Measurements from ENCODE around the gene EHBP1.

EHBP1 gene

DNA sequence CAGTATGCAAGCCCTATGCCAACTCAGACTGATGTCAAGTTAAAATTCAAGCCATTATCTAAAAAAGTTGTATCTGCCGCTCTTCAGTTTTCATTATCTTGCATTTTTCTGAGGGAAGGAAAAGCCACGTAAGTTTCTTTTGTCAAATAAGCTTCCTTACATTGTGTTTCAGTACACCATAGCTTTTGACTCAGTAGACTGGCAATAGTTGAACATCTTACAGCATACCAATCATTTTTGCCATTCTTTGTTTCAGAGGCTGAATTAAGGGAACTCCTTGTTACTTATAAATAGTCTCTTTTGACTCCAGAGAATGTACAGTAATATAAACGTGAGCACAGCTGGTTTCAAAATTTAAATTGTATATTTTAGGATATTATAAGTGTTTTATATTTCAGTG, 120.6 kb downstream of the EHBP1 start:
- DNase-seq = no peak

GRCh38 chr2:62826953-62827675, 121.6 kb downstream of the EHBP1 start:
- no peak for DNase-seq

DNA sequence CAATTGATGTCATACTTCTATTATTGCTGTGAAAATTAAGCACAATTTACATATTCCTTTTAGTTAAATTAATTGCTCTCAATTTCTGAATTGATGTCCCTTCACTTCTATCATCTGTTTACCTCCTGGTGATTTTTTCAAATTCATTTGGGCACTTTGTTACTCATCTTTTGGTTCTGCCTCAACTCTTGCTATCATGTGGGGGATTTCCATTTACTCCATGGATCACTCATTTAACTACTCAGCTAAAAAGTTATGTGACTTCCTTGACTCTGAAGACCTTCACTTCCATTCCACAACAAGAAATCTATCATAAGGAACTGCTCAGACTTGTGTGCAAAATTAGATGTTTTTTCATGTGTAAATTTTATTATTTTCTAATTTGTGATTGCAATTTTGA, 126.2 kb downstream of the EHBP1 start:
- no peak for DNase-seq

DNA sequence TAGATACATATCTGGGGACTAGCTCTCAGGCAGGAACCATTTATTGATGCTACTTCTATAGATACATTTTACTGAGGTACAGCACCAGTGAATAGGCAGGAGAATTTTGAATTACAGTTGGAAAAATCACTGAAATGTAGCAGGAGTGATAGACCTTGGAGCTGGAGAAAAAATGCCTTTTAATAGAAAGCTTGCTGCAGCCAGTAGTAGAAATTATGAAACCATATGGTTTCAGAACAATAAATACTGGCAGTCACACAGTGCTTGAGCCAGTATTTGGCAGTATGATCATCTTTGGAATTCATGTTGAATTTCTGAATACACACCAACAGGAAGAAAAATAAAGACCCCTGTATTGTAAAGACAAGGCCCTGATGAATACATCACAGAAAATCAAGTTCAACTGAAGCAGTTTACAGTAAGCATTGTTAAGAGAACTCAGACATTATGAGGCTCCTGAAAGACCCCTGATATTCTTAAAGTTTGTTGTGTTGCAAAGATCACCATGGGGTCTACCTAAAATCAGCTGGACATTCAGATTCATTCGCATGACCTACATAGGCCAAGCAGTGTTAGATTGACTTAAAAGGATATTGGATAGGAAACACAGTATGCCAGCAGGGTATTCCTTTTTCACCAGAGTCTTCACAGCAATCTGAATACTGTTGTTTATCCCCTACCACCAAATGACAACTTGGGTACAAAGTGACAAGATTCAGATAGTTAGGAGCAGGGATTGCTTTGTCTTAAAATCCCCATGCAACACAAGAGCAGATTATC, 139.0 kb downstream of the EHBP1 start:
- no peak for DNase-seq

GRCh38 chr2:62845256-62845655, 139.7 kb downstream of the EHBP1 start:
- no peak for DNase-seq

- no peak for DNase-seq
These were observed 146.7 kb downstream of the EHBP1 start for GRCh38 chr2:62852254-62852653.

DNA sequence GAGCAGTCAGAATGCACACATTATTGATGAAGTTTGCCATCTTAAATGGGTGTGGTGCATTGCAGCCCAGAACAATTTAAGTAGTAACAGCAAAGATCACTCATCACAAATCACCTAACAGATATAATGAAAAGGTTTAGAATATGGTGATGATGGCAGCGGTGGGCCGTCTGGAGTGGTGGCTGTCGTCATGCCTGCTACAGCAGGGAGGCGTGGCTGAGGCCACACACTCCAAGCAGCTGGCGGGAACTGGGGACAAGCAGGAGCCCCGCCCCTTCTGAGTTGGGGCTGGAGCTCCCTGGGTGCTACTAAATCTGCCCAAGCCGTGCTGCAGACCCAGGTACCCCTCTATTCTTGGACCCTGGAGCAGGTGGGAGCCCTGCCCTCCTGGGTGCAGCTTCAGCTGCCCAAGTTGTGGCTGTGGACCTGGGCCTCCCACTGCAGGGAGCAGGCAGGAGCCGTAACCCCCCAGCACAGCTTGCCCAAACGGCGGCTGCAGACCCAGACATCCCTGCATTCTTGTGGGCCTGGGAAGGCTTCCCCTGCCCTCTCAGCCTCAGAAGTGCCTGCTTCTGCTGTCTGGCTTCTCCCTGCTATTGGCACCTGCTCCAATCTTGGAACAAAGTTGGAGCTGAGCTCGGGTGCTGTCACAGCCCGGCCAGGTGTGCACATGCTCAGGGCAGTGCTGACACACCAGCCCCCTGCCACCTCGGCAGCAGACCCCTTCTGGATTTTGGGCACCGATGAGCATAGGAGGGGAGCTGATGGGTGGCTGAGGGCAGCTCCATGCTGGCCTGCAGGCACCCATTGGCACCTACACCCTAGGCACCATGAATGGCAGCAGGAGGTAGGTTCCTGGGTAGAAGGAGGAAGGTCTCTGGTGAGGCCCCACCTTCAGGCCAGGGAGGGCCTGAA, 149.3 kb downstream of the EHBP1 start:
- DNase-seq = no peak

GRCh38 chr2:62856228-62857040, 150.9 kb downstream of the EHBP1 start:
- DNase-seq = no peak

- DNase-seq = no peak
These were observed 151.8 kb downstream of the EHBP1 start for GRCh38 chr2:62857139-62857931.

DNA sequence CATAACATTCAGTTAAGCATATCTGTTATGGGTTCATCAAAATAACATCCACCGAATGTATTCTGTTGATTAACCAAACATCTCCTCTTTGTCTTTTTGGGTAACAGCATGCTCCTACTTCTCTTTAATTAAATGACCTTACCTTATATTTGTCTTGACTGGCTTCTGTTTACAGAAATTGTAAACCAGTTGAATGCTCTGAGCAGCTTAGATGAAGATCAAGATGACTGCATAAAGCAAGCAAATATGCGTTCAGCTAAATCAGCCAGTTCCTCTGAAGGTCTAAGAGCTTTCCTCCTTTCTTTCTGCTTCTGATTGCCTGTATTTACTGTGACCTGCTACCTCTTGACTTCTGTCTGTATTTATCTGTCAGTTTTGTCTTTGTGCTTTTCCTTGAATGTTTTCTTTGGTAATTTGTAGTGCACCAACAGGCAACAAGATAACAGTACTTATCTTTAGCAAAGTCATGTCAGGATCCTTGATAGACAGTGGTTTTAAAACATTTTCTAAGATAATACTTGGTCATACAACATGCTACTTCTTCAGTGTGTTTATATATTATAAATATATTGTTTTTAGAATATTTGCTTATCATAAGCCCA, 152.8 kb downstream of the EHBP1 start:
- DNase-seq = no peak

DNA sequence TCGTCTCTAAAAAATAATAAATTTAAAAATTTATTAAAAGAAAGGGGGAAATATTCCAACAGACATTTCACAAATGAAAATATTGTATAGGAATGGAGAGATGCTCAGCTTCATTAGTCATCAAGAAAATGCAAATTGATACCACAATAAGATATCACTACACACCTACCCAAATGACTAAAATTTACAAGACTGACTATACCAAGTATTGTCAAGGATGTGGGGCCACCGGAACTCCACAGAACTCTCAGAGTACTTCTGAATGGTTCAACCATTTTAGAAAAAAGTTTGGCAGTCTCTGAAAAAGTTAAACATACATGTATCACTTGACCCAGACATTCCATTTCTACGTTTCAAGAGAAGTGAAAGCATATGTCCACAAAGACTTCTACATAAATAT, 163.4 kb downstream of the EHBP1 start:
- no peak for DNase-seq

GRCh38 chr2:62870966-62871365, 165.5 kb downstream of the EHBP1 start:
- no peak for DNase-seq

GRCh38 chr2:62871506-62871905, 166.0 kb downstream of the EHBP1 start:
- no peak for DNase-seq

DNA sequence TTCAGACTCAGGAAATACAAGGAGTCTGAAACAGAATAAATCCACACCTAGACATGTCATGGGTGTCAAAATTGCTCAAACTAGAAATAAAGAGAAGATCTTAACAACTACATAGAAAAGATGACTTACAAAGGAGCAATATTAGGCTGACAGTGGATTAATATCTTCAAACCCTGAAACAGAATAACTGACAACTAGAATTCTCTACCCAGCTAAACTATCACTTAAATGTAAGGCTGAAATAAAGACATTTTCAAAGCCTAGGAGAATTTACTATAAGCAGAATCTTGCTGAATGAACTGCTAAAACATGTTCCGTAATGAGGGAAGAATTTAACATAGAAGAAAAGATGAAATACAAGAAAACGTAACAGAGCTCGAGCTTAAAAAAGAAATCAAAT, 168.1 kb downstream of the EHBP1 start:
- DNase-seq = no peak

DNA sequence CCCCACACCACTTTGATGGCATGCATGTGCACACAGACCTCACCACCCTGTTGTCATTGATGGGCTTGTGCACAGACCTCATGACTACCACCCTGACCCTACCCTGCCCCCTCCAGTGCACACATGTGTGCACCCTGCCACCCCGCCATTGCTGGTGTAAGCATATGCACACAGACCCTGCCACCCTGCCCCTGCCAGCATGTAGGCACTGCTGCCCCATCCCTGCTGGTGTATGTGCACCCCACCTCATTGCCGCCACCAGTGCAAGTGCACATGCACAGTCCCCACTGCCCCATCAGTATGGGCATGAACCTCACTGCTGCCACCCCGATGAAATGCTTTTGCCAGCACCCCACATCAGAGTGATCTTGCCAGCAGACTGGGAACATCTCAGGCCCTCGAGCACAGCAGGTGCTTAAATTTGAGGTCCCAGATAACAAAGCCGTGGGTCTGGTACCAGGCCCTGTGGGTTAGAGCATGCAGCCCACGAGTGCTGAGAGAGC, 169.4 kb downstream of the EHBP1 start:
- DNase-seq = no peak

GRCh38 chr2:62881162-62881795, 175.8 kb downstream of the EHBP1 start:
- no peak for DNase-seq

DNA sequence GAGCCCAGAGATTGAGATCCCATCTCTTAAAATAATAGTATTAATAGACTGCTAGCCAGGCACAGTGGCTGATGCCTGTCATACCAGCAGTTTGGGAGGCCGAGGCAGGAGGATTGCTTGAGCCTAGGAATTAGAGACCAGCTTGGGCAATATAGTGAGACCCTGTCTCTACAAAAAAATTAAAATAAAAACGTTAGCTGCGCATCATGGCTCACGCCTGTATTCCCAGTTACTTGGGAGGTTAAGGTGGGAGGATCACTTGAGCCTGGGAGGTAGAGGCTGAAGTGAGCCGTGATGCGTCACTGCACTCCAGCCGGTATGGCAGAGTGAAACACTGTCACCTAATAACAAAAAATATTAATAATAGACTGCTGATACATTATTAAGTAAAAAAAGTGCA, 178.1 kb downstream of the EHBP1 start:
- DNase-seq = no peak

GRCh38 chr2:62884086-62884485, 178.6 kb downstream of the EHBP1 start:
- DNase-seq = no peak

DNA sequence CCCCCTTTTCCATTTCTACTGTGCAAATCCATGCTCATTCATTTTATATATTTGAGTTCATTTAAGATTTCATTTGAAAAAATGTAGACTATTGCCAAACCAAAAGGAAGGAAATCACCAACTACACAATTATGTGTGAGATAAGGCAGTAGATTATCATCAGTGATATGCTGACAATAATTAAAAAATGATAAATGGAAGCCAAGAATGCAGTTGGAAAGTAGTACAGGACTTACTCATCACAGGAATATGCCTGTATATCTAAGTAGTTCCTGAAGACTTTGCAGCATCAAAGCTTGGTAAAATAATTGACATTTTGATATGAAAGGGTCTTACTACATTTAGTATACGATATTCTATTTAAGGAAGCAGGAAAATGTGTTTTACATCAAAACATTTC, 179.0 kb downstream of the EHBP1 start:
- DNase-seq = no peak

GRCh38 chr2:62894966-62895631, 189.6 kb downstream of the EHBP1 start:
- DNase-seq = no peak
